Stimulated activated CD8-positive, alpha-beta memory T cell treated with anti-CD3 and anti-CD28 coated beads, Interleukin-15, amount 100 ng/mL, for 24 hours (primary cell): ENCODE measurements around the gene C1GALT1C1L.
A peak's percentile ranks its signal among the peaks of the same experiment; 100 is the strongest.
"Not testable (repeated sequence)": the region's sequence is repeated elsewhere in the genome, so short reads cannot be mapped to it uniquely, and the experiment has no call there.

Source experiments
- DNase-seq: peaks from one replicate; pipeline ENCODE4 v3.0.0-alpha.2; 2020; ENCODE audit warnings: low read depth

The C1GALT1C1L gene

GRCh38 chr2:43676322-43677050 is at the start of gene C1GALT1C1L:
C1GALT1C1L (minus strand) TSS chr2:43676429; CDS start chr2:43676322, 107 bp downstream.
- peak; percentile 10 for DNase-seq

DNA sequence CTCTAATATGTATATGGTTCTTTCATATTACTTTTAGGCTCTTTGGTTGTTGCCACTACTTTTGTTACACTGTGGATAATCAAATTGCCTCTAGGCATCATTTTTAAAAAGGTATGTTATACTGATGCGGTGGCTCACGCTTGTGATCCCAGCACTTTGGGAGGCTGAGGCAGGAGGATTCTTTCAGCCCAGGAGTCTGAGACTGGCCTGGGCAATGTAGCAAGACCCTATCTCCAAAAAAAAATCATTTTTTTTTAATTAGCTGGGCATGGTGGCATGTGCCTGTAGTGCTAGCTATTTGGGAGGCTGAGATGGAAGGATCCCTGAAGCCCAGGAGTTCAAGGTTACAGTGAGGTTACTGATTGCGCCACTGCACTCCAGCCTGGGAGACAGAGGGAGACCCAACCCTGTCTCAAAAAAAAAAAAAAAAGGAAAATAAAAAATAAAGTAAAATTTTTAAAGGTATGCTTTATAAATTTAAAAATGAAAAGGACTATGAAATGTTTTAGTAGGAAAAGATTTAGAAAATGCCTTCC is 49.5 kb upstream of the C1GALT1C1L start:
- DNase-seq = no peak

DNA sequence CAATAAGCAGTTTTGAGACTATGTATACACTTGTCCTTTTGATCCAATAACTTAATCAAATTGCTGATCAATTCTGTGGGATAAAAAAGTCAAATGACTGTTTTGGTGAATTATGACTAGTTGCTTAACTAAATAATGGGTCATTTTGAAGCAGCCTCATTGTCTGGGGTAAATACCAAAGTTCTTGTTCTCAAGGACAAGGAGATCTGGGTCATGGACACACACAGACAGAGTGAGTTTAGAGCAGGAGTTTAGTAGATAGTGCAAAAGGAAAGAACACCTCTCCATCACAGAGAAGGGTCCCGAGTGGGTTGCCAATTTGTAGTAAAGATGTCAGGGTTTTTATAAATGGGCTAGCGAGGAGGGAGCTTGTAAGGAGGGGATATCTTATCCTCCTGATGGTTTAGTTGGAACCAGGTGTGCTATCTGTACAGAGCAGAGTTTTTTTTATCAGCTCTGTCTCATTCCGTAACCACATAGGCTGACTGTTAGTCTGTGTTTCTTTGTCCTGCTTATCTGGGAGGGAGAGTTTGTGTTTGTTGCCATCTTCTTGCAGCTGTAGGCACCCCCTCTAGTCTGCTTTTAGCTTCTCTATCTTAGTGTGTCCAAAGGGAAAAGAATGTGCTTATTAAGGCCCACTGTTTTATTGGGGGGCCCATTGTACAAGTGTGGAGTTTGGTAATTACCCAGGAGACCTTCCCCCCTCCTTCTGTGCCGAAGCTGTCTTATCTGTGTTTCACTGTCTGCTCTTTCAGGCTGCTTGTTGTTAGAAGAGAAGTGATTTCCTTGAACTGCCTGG is 48.7 kb upstream of the C1GALT1C1L start:
- DNase-seq = no peak

GRCh38 chr2:43718530-43719124 is 42.4 kb upstream of the C1GALT1C1L start:
- DNase-seq = no peak

DNA sequence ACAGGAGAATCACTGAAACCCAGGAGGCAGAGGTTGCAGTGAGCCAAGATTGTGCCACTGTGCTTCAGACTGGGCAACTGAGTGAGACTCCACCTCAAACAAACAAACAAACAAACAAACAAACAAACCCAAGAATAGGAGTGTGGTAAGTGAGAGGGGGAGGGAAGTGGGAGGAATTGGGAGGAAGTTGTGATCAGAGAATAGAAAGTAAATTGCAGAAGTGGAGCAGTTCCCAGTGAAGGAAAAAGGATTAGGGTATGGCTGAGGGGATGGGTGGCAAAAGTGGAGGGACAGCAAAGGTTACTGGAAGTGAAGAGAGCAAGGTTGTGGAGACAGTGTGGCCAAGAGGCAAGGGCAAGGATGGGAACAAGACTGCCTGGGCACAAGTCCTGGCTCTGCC is 41.1 kb upstream of the C1GALT1C1L start:
- DNase-seq = no peak

GRCh38 chr2:43715300-43716098 is 39.3 kb upstream of the C1GALT1C1L start:
- no peak for DNase-seq

DNA sequence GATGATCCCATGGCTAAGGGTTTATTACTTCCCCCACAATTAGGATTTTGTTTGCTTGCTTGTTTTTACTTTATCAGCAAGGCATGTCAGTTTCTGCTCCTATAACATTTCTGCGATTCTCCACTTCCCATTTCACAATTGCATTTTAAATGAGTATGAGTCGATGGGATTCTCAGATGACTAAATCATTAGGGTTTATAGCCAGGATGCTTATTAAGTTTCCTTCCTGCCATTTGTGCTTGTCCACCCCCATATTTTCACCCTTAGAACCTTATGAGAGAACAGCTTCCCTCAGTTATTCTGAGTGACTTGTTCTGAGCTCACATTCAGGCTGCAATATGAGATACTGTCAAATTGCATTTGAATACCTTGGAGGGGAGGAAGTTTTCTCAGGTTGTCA is 37.9 kb upstream of the C1GALT1C1L start:
- no peak for DNase-seq

DNA sequence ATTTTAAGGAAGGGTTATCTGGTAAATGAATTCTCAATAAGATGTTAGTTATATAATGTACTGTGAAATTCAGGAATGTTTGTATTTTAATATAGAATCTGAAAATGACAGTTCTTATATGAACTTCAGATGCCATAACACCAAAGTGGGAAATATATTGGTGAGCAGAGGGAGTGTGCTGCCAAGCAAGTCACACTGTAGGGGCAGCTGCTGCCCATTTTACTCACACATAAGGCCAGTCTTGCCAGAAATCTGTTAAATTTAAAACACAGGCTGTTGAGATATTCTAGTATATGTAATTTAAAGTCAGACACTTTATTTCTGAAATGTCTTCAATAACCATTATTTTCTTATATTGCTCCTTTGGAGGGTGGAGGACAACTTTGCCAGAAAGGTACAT is 34.6 kb upstream of the C1GALT1C1L start:
- DNase-seq = no peak

- no peak for DNase-seq
Observed at GRCh38 chr2:43708891-43709290, 32.7 kb upstream of the C1GALT1C1L start.

DNA sequence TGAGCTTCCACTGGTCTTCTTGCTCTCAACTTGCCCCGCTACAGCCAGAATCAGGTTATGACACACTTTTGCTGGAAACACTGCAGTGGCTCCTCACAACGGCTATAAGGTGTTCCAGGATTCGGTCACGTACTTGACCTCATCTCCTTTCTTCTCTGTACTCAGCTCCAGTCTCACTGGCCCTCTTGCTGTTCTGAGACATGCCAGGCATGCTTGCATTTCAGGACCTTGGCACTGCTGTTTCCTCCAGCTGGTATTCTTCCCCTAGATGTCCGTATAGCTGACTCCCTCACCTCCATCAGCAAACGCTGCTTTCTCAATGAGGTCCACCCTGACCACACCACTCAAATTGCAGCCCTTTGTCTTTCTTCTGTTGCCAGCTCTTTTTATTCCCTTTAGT is 31.9 kb upstream of the C1GALT1C1L start:
- no peak for DNase-seq

DNA sequence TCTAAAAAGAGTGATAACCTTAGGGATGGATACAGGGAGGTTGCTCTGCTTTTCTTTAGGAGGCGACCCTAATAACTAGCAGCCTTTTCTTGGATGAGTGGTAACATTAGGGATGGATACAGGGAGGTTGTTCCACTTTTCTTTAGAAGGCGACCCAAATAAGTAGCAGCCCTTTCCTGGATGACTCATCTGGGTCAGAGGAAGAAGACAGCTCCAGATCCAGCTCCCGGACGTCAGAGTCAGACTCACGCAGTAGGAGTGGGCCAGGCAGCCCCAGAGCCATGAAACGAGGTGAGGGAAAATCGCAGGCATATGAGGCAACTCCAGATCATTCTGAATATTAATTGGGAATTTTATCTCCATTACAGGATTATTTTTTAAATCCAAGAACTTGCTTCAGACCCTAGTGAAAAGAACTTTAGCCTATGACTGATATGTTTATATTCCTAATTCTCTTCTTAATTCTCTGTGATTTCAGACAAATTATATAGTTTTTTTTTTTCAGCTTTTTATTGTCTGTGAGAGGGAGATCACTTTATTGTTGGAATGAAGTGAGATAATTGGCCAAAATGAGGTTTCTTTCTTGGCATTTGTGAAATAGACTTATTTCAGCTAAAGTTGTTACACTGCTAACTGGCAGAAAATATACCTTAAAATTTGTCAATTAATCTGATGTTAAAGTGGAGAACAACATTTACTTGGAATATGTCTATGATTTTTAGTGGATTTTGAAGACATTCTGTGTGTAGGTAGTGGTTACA is 31.2 kb upstream of the C1GALT1C1L start:
- DNase-seq = no peak

DNA sequence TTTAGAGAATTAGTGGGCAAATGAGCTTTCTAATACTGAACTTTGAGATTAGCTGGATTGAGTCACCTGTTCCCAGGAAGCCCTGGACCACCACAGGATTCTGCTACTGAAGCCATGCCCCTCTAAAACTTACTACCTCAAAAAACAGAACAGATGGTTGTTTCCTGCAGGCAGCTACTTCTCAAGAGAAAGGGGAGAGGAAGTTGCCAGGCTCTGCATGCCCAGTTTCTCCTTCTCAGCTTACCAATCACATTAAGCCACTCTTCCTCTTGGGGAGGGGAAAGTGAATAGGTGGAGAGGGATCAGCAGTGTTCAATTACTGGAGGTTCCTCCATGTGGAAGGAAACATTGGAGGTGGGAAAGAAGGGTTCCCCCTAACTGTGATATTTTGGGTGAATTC is 24.9 kb upstream of the C1GALT1C1L start:
- no peak for DNase-seq

DNA sequence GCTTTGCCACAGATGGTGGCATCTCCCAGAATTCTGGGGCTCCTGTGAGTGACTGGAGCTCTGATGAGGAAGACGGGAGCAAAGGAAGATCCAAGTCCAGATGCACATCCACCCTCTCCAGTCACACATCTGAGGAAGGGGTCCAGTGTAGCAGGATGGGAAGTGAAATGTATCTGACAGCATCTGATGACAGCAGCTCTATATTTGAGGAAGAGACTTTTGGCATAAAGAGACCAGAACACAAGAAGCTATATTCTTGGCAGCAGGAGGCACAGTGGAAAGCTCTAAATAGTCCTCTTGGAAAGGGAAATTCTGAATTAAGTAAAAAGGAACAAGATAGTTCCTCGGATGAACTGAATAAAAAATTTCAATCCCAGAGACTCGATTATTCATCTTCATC is 23.5 kb upstream of the C1GALT1C1L start:
- DNase-seq = no peak

DNA sequence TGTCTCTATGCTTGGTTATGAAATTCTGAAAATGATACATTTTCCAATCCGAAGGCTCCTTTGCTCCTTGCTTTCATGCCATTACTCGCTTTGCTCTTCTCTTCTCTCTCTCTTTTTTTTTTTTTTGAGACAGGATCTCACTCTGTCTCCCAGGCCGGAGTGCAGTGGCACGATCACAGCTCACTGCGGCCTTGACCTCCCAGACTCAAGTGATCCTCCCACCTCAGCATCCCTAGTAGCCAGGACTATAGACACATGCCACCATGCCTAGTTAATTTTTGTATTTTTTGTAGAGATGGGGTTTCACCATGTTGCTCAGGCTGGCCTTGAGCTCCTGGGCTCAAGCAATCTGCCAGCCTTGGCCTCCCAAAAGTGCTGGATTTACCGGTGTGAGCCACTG is 21.9 kb upstream of the C1GALT1C1L start:
- DNase-seq = not testable (repeated sequence)

DNA sequence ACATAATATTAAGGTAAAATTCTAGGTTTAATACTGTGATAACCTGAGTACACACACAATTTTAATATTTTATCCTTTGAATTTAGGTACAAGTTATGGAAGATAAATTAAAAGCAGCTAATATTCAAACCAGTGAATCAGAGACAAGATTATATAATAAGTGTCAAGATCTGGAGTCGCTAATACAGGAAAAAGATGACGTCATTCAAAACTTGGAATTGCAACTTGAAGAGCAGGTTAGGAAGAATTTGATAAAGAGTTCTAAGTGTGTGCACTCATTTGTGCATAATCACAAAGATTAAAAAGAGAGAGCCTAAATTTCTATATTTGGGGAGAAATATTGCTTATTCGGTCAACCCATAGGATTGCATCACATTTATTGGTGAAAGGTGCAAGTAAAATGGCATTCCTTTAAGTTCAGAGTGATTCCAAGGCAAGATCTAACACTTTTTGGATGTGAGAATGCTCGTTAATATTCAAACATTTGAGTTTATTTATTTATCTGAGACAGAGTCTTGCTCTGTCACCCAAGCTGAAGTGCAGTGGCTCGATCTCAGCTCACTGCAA is 16.3 kb upstream of the C1GALT1C1L start:
- DNase-seq = no peak

DNA sequence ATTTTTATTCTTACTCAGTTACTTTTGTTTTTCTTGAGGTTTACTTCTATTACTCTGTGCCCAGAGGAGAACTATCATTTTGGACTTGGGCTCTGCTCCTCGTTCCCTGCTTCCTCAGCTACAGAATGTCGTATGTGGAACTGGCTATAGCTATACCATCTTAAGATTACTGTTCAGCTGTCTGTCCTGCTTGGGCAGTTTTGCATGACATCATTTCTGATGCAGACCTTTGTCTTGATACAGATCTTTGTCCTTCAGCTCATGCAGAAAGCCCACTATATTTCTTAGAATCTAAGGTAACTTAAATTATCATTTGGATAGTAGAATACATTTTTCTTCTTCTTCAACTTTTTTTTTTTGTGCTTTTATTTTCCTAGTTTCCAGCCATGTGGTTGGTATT is 13.8 kb upstream of the C1GALT1C1L start:
- DNase-seq = no peak

DNA sequence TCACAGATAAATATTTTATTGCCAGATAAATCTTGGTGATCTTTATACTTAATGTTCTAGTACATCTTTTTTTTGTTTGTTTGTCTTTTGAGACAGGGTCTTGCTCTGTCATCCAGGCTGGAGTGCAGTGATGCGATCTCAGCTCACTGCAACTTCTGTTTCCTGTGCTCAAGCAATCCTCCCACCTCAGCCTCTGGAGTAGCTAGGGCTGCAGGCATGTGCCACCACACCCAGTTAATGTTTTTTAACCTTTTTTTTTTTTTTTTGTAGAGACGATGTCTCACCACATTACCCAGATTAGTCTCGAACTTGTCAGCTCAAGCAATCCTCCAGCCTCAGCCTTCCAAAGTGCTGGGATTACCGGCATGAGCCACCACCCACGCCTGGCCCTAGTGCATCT is 9.1 kb upstream of the C1GALT1C1L start:
- DNase-seq = no peak

DNA sequence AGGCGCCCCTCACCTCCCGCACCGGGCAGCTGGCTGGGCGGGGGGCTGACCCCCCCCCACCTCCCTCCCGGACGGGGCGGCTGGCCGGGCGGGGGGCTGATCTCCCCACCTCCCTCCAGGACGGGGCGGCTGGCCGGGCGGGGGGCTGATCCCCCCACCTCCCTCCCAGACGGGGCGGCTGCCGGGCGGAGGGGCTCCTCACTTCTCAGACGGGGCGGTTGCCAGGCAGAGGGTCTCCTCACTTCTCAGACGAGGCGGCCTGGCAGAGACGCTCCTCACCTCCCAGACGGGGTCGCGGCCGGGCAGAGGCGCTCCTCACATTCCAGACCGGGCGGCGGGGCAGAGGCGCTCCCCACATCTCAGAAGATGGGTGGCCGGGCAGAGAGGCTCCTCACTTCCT is 1.6 kb upstream of the C1GALT1C1L start:
- not testable (repeated sequence) for DNase-seq

DNA sequence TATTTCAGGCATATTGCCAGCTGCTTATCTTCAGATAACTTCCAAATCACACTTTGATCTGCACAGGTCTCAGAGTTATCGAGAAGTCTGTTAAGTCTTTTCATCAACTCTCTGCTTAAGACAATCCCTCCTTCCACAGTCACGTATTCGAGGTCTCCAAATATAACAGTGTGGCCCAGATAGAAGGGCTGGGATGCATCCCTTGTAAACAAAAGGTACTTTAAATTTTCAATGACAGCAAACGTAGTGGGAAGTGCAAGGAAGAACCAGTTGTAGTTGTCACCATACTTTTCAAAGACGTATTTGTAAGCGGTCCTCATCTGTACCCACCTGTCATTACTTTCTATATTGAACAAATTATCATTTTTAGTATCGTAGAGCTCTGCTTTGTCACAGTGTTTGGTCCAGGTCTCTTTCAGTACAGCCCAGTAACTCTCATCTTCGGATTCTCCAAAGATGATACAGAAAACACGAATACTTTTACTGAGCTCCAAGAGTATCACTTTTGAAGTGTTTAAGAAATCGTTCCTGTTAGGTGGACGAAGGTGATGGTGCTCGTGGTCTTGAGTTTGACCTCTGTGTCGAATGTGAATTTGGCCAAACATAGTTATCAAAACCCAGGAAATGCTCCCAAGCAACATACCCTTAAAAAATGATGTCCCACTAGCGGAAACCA is 445 bp downstream of the C1GALT1C1L start:
- no peak for DNase-seq

GRCh38 chr2:43657241-43657640 is 19.0 kb downstream of the C1GALT1C1L start:
- DNase-seq = no peak
